HL-60 (cell line): ENCODE data around the gene ARHGEF4.

Source experiments
- DNase-seq, 2 experiments: peaks; one replicate each; pipeline ENCODE4 v3.0.0-alpha.2; 2010 to 2020; ENCODE audit warnings: low read depth in 1 of 2, low spot score in 1 of 2
- H3K27ac ChIP-seq: fragments of 250-450 bp; sonication (Bioruptor Pico); replicated peaks from 2 replicates; pipeline ENCODE4 v1.5.1; 2020; ENCODE audit warnings: mild to moderate bottlenecking, moderate library complexity
- H3K27me3 ChIP-seq: fragments of 250-450 bp; sonication (Bioruptor Pico); 2 replicates; pipeline ENCODE4 v1.5.1; 2021; ENCODE audit warnings: mild to moderate bottlenecking, moderate library complexity; ENCODE audit not compliant: insufficient read depth, poor library complexity, severe bottlenecking
- H3K4me3 ChIP-seq: replicated peaks from 2 replicates; pipeline ENCODE4 v1.5.1; 2011; ENCODE audit warnings: mild to moderate bottlenecking, control low read depth, low read length; ENCODE audit not compliant: insufficient read depth
- CTCF ChIP-seq: IDR thresholded peaks from one replicate; pipeline ENCODE4 v1.5.1; 2011; ENCODE audit warnings: low read length, control low read depth, inconsistent platforms; ENCODE audit not compliant: insufficient read depth
- GABPA ChIP-seq: IDR thresholded peaks from 2 replicates; pipeline ENCODE4 v1.6.1; 2012; ENCODE audit warnings: low read depth
- POLR2AphosphoS5 ChIP-seq: IDR thresholded peaks from 2 replicates; pipeline ENCODE4 v1.6.1; 2012; ENCODE audit warnings: low read depth
- REST ChIP-seq: IDR thresholded peaks from 2 replicates; pipeline ENCODE4 v1.6.1; 2012; ENCODE audit warnings: low read depth; ENCODE audit not compliant: insufficient replicate concordance
- SPI1 ChIP-seq: IDR thresholded peaks from 2 replicates; pipeline ENCODE4 v1.6.1; 2012; ENCODE audit warnings: low read depth, mild to moderate bottlenecking, borderline replicate concordance

The ARHGEF4 gene

GRCh38 chr2:130873700-130874346 lies 37.1 kb downstream of the ARHGEF4 start:
- TF ChIP-seq REST (no peak), CTCF (peak; percentile 45), SPI1 (peak; percentile 21; the same call in 1 of the 2 replicates)
- peak; percentile 12 to 56 for DNase-seq
- H3K4me3 ChIP-seq, result no peak overlapping the region
- H3K27ac ChIP-seq, result no peak overlapping the region
- no peaks in the 10 kb centered on the region for H3K27me3 ChIP-seq

- DNase-seq, result no peak
- H3K4me3 ChIP-seq, result no peak overlapping the region
- H3K27me3 ChIP-seq, result no peaks in the 10 kb centered on the region
- no peak for TF ChIP-seq CTCF
- TF ChIP-seq GABPA, result no peak
- no peak for TF ChIP-seq REST
- no peak for TF ChIP-seq POLR2AphosphoS5
- TF ChIP-seq SPI1, result no peak
- no peak overlapping the region for H3K27ac ChIP-seq
Measured at GRCh38 chr2:130874512-130874911, 37.8 kb downstream of the ARHGEF4 start.

- no peak for DNase-seq
- Histone ChIP-seq H3K27me3 (no peaks in the 10 kb centered on the region), H3K27ac (no peak overlapping the region), H3K4me3 (no peak overlapping the region)
- no peak for TF ChIP-seq POLR2AphosphoS5
Measured at GRCh38 chr2:130875935-130876334, 39.2 kb downstream of the ARHGEF4 start.

- no peaks in the 10 kb centered on the region for H3K27me3 ChIP-seq
- H3K4me3 ChIP-seq, result no peak overlapping the region
- no peak overlapping the region for H3K27ac ChIP-seq
Measured at GRCh38 chr2:130877258-130877657, 40.5 kb downstream of the ARHGEF4 start.

More at GRCh38 chr2:130877258-130877657, 40.5 kb downstream of the ARHGEF4 start:
- no peak for TF ChIP-seq REST
- TF ChIP-seq SPI1, result no peak
- TF ChIP-seq CTCF, result no peak
- TF ChIP-seq GABPA, result no peak
- no peak for TF ChIP-seq POLR2AphosphoS5
- no peak for DNase-seq
